ENCODE data around the gene LPCAT1. TPM values are rescaled to one million over a fixed set of nuclear protein-coding genes. Genes with fewer than 3 reads are reported as not detected.

LPCAT1 gene
- total and polyA plus RNA-seq, 2 experiments from 2014 or later = 44.1 to 56.0 TPM

GRCh38 chr5:1418238-1418920, 105.4 kb downstream of the LPCAT1 start:
- no peaks in the 10 kb centered on the region for H3K4me1 ChIP-seq (ENCODE audit: insufficient read depth)
- TF ChIP-seq CTCF (IDR thresholded peaks at IDR 0.05; ENCODE audit: poor library complexity) (no peak), EZH2 (IDR thresholded peaks at IDR 0.05; ENCODE audit: borderline replicate concordance) (no peak), EZH2phosphoT487 (IDR thresholded peaks at IDR 0.05; ENCODE audit: low read depth, severe bottlenecking, unreplicated experiment) (no peak)
- H2AFZ ChIP-seq = no peak overlapping the region
- H4K20me1 ChIP-seq (ENCODE audit: insufficient read depth, poor library complexity, severe bottlenecking) = no peaks in the 10 kb centered on the region
- H3K4me3 ChIP-seq = no peak overlapping the region
- H3K36me3 ChIP-seq (replicated peaks; ENCODE audit: insufficient read depth, low read depth) = no peaks in the 10 kb centered on the region
- H3K9me3 ChIP-seq (ENCODE audit: low read depth) = no peaks in the 10 kb centered on the region
- no peaks in the 10 kb centered on the region for H3K79me2 ChIP-seq
- no peak overlapping the region for H3K4me2 ChIP-seq
- H3K27ac ChIP-seq = no peak overlapping the region
- WGBS (ENCODE audit: low lambda C conversion rate, missing lambda C conversion rate) = 90% methylated on average over 2 of the region's 2 CpGs
- no peak for DNase-seq (ENCODE audit: low spot score)
- no peaks in the 10 kb centered on the region for H3K9me2 ChIP-seq (replicated peaks; ENCODE audit: insufficient read depth)
- no peaks in the 10 kb centered on the region for H3K27me3 ChIP-seq

GRCh38 chr5:1417586-1418225, 106.1 kb downstream of the LPCAT1 start:
- Histone ChIP-seq H3K27ac (no peak overlapping the region), H3K4me2 (no peak overlapping the region), H2AFZ (no peak overlapping the region), H3K9me2 (replicated peaks; ENCODE audit: insufficient read depth) (no peaks in the 10 kb centered on the region), H3K79me2 (no peaks in the 10 kb centered on the region), H4K20me1 (ENCODE audit: insufficient read depth, poor library complexity, severe bottlenecking) (no peaks in the 10 kb centered on the region), H3K36me3 (replicated peaks; ENCODE audit: insufficient read depth, low read depth) (no peaks in the 10 kb centered on the region), H3K4me1 (ENCODE audit: insufficient read depth) (no peaks in the 10 kb centered on the region), H3K27me3 (no peaks in the 10 kb centered on the region), H3K9me3 (ENCODE audit: low read depth) (no peaks in the 10 kb centered on the region), H3K4me3 (no peak overlapping the region)
- WGBS (ENCODE audit: low lambda C conversion rate, missing lambda C conversion rate) = 75% methylated on average over 6 of the region's 6 CpGs
- no peak for TF ChIP-seq CTCF (IDR thresholded peaks at IDR 0.05; ENCODE audit: poor library complexity)
- no peak for TF ChIP-seq EZH2 (IDR thresholded peaks at IDR 0.05; ENCODE audit: borderline replicate concordance)
- TF ChIP-seq EZH2phosphoT487 (IDR thresholded peaks at IDR 0.05; ENCODE audit: low read depth, severe bottlenecking, unreplicated experiment) = no peak
- no peak for DNase-seq (ENCODE audit: low spot score)

- Histone ChIP-seq H3K4me2 (no peak overlapping the region), H3K79me2 (no peaks in the 10 kb centered on the region), H3K27ac (no peak overlapping the region), H2AFZ (no peak overlapping the region), H3K9me2 (replicated peaks; ENCODE audit: insufficient read depth) (no peaks in the 10 kb centered on the region), H3K9me3 (ENCODE audit: low read depth) (no peaks in the 10 kb centered on the region), H3K4me1 (ENCODE audit: insufficient read depth) (no peaks in the 10 kb centered on the region), H4K20me1 (ENCODE audit: insufficient read depth, poor library complexity, severe bottlenecking) (no peaks in the 10 kb centered on the region), H3K27me3 (no peaks in the 10 kb centered on the region), H3K36me3 (replicated peaks; ENCODE audit: insufficient read depth, low read depth) (no peaks in the 10 kb centered on the region), H3K4me3 (no peak overlapping the region)
- TF ChIP-seq EZH2phosphoT487 (IDR thresholded peaks at IDR 0.05; ENCODE audit: low read depth, severe bottlenecking, unreplicated experiment) = no peak
- TF ChIP-seq CTCF (IDR thresholded peaks at IDR 0.05; ENCODE audit: poor library complexity) = no peak
- TF ChIP-seq EZH2 (IDR thresholded peaks at IDR 0.05; ENCODE audit: borderline replicate concordance) = no peak
- 86% methylated on average over 12 of the region's 12 CpGs for WGBS (ENCODE audit: low lambda C conversion rate, missing lambda C conversion rate)
- DNase-seq (ENCODE audit: low spot score) = no peak
These were observed 106.8 kb downstream of the LPCAT1 start for GRCh38 chr5:1416856-1417469.
